Activated gamma-delta T cell (primary cell): ENCODE measurements around the gene LRMDA.

ENCODE experiments used
- DNase-seq: peaks from one replicate; lab custom pipeline; 2025; lab: John Stamatoyannopoulos, UW

Gene LRMDA

GRCh38 chr10:76305930-76306615 lies 874.6 kb downstream of the LRMDA start:
- no peak for DNase-seq

- no peak for DNase-seq
Observed at GRCh38 chr10:76306856-76307255, 875.4 kb downstream of the LRMDA start.

- DNase-seq, result no peak
Observed at GRCh38 chr10:76309070-76309469, 877.6 kb downstream of the LRMDA start.

DNA sequence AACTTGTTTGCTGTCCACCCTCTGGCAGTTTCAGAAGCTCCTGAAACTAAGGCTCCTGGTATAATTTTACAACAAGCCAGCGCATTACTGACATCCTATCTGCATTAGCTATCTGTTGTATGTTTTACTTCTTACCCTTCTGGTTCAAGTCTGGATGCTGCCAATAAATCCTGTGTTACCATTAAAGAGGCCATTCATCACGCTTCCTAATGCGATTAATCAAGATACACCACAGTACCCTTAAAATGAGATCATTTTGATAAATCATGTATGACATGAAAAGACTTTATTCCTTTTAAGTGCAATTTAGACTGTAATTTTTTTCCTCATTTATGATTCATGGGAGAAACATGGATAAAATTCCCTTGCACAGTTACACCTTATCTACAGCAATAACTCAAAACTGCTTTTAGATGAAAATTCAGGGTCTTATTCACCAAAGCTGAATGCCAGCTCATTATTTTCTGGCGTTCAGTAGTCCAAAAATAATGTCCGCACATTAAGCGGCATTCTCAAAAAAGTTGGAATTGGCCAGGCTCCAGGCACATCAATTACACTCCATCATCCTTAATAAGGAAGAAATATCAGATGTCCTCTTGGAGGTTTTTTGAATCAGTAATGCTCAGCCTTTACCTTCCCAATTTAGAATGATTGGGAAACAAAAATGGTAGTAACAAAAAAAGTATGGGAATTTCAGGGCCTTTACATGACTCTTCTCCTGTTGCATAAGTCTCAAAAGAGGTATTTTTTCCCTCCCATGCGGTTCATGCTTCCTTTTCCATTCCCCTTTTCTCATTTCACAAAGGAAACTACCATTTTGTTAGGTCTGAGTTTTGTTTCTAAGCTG lies 878.5 kb downstream of the LRMDA start:
- DNase-seq, result no peak

DNA sequence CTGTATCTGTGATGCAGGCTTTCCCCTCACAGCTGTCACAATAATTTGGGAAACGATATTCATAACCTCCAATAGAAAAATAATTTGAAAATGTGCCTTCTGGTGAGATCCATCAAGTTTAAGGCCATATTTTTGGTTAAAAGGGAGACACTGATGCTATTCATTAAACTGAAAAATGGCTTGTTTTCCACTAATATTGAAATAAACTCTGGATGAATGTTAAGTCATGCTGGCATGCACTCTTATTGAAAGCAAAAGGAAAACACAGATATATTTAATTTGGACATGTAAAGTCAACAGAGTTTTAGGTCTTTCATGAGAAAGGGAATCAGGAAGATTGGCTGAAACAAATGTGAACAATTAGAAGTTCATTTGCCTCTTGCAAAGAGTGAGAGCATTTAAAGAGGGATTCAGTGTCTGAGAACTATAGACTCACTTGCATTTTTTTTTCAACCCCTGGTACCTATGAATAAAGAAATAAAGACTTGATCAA lies 879.2 kb downstream of the LRMDA start:
- no peak for DNase-seq

GRCh38 chr10:76311752-76312636 lies 880.6 kb downstream of the LRMDA start:
- no peak for DNase-seq

GRCh38 chr10:76315240-76315639 lies 883.8 kb downstream of the LRMDA start:
- no peak for DNase-seq

DNA sequence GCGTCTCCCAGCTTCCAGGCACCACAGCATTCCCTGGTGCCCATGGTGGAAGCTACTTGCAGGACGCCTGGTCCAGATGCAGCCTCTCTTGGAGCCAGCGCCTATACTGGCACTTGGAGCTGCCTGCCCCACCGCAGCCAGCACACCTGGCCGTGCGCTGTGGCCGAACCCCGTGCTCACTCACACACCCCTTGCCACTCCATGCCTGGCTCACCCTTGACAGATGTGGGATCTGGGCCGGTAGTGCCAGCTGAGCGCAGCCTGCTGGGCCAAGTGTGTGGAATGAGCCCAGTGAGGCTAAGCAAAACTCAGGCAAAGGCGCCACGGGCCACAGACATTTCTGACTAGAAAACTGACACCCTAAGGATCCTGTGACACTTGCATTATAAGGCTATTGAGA lies 884.8 kb downstream of the LRMDA start:
- DNase-seq, result no peak

DNA sequence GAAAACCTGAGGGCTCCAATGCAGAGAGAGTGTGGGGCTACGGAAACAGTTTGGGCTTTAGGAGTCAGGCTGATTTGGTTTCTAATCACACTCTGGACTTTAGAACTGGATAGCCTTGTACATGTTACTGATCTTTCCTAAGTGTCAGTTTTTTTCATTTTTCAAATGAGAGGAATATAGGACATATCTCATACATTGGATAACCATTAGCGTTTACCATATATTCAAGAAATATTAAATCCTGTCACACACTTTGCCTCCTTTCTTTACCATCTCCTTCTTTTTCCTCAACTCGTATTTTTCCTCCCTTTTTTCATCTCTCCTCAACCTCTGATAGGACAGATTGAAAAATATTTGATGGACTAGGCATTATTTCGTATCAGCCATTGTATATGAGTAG lies 885.7 kb downstream of the LRMDA start:
- no peak for DNase-seq

DNA sequence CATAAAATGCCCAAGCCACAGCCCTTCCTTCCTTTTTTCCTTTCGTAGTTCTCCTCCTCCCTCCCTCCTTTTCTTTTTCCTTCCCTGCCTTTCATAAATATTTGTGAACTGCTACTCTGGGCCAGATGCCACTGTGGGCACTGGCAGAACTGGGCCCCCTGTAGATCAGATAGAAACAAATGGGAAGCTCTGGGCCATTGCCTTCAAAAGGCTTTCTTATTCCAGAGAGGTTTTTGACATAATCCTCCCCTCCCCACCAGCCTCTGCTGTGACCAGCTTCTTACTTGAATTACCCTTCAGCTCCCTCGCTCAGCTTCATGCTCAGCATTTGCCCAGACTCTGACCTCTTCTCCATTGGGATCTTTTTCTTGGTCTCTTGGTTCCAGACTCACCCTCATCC lies 886.8 kb downstream of the LRMDA start:
- no peak for DNase-seq

DNA sequence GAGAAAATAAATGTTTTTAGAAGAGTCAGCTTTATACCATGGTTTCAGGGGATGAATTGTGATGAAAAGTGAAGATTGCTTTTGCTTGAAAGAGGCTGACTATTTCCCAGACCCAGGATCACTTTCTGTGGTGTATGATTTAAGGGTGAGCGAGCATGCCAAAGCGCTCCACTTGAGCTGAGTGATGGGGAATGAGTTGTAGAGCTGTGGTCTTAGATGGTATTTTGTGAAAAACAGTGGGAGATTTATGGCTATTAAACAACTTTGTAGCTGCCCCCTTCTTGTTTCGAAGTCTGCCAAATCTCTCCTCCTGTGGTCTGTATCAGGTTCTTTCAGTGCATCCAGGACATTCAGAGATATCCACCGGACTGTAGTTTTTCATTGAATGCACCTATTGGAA lies 888.2 kb downstream of the LRMDA start:
- DNase-seq, result no peak

DNA sequence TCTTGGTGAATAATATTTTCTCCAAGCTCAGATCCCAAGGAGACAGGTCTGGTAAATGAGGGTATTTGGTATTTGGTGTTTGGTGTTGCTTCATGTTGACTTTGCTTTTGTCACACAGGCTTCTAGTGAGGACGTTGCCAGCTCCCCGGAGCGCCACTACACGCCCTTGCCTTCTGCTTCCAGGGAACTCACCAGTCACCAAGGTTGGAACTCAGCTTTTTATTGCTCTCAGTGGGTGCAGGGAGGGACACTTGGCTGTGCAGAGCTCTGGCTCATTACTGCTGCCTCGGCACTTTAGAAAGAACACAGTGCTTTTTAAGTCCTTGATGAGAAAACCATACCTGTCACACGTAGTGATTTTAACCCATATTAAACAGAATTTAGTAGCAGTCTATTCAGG lies 892.9 kb downstream of the LRMDA start:
- no peak for DNase-seq

- DNase-seq, result no peak
Observed at GRCh38 chr10:76327441-76327840, 896.0 kb downstream of the LRMDA start.

GRCh38 chr10:76328348-76328747 lies 896.9 kb downstream of the LRMDA start:
- no peak for DNase-seq

DNA sequence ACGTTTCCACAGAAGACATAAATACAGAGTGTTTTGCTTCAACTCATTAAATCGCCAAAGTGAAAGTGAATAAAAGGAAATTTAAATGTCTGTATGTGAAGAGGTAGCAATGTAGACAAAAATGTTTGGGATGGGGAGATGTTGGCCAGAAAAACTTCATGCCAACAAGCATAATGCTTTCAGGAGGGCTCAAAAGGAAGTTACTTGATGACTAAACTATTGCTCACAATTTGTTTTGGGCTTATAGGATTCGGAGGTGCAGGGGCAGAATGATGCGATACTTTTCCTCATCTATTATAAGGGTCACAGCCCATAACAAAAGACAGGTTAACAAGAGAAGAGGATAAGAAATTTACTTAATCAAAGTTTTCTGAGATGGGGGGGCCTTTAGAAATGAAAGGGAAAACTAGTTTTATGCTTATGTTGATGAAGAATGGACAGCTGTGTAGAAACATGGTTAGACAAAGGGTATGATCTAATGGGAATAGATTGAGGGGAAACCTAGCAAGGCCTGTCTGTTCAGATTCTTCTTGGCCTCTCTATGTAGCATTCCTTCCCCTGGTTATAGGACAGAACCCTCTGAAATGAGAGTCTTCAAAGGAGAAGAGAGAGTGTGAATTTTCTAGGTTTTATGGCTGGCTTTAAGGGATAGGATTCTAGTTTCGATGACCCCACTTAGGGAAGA lies 898.6 kb downstream of the LRMDA start:
- no peak for DNase-seq

DNA sequence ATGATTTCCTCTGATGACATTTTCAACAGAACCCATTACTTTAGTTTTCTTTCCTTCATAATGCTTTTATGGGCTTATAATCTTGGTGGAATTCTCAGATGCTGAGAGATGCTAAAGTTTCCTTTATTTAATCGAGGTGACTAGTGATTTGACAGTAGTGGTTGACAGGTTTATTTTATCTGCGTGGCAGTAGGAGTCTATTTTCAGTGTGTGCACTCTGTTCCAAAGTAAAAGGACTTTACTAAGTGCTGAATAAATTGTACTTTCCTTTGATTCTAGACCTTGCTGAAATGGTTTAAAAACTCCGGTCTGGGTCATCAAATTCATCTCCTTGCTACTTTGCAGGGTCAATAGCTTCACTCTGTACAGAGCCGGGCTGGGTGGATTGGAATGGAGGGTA lies 900.3 kb downstream of the LRMDA start:
- DNase-seq, result no peak

- DNase-seq, result no peak
Observed at GRCh38 chr10:76333326-76333725, 901.9 kb downstream of the LRMDA start.

GRCh38 chr10:76333796-76334195 lies 902.4 kb downstream of the LRMDA start:
- DNase-seq, result no peak

DNA sequence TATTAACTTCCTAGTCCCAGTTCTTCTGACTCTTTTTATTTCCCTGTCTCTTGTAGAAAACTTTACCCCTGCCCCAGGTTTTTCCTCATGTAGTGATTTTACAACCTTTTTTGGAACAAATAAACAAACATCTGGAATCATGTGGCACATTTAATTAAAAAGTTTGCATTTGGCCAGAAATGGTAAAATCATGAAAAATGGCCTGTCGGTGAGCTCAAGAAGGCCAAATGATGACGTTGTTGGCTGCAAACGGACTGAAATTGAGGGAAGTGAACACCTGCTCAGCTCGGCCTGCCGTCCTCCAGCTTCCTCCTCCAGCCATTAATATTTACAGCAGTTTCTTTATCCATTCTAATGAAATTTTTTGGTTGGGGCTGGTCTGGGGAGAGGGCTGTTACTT lies 902.8 kb downstream of the LRMDA start:
- no peak for DNase-seq

- DNase-seq, result no peak
Observed at GRCh38 chr10:76336213-76336963, 905.0 kb downstream of the LRMDA start.

DNA sequence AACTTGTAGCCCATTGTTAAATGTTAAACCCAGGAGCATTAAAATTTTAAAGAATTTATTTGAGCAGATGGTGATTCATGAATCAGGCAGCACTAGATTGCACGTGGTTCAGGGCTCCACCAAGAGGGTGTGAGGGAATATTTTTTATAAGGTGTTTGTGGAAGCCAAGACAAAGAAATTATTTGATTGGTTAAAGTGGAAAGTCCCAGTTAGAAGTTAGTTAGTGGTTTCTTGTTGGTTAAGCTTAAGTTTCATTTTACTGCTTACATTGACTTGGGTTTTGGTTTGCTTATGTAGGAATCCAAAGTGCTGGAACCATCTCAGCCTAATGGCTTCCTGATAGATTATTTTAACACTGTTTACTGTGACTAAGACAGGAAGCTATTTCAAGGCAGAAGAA lies 906.2 kb downstream of the LRMDA start:
- DNase-seq, result no peak
